Skeletal muscle satellite cell (primary cell): ENCODE data around the gene SNRNP200.
"Not testable (repeated sequence)": the region's sequence is repeated elsewhere in the genome, so short reads cannot be mapped to it uniquely, and the experiment has no call there.

ENCODE experiments used
- H3K27me3 ChIP-seq: 2 replicates; pipeline ENCODE4 v1.7.0; 2013; ENCODE audit warnings: low read length; ENCODE audit not compliant: control insufficient read depth, insufficient read depth
- H3K36me3 ChIP-seq: 2 replicates; pipeline ENCODE4 v1.7.0; 2013; ENCODE audit warnings: mild to moderate bottlenecking, control low read depth, low read length; ENCODE audit not compliant: insufficient read depth
- H3K4me1 ChIP-seq: 2 replicates; pipeline ENCODE4 v1.7.0; 2013; ENCODE audit warnings: low read length; ENCODE audit not compliant: control insufficient read depth, insufficient read depth
- H3K4me2 ChIP-seq: 2 replicates; pipeline ENCODE4 v1.7.0; 2013; ENCODE audit warnings: mild to moderate bottlenecking, low read length
- H3K4me3 ChIP-seq: 2 replicates; pipeline ENCODE4 v1.7.0; 2013; ENCODE audit warnings: low read length
- H3K9ac ChIP-seq: 2 replicates; pipeline ENCODE4 v1.7.0; 2013; ENCODE audit warnings: mild to moderate bottlenecking, low read depth, low read length, moderate library complexity
- H3K9me3 ChIP-seq: replicated peaks from 2 replicates; pipeline ENCODE4 v1.7.0; 2013; ENCODE audit warnings: mild to moderate bottlenecking, control low read depth, low read length

The SNRNP200 gene

DNA sequence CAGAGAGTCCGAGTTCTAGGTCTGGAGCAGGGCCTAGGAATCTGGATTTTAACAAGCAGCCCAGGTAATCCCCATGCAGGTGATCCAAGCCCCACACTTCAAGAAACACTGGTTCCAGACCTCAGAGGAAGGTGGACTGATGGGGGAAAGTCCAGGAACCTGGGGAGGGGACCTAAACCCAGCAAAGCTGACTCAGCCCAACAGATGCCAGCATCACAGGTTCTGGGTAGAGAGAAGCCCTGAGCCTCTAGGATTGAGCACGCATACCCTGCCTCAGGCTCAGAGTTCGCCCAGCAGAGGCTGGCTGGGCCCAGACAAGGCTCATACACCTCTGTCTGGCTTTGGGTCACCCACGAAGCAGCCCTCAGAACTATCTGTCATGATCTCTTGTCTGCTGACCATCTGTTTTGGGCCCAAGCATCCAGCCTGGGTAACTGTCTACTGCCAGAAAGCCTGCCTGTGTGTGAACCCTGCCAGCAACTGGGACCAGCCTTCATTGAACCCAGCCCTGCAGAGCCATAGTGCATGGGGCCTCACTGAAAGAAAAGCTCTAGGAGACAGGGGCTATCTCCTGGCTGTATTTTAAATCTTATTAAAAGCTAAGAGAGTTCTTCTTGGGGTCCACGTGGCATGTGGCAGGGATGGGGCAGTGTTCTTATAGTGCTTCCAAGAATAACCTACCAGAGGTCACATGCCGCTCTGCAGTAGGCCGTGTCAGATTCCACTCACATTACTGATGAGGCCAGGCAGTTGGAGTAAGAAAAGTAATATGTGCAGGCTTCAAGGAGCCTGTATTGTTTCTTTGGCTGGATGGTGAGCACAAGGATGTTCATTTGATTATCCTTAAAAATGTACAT is 47.0 kb downstream of the SNRNP200 start:
- H3K27me3 ChIP-seq = no peaks in the 10 kb centered on the region
- H3K9me3 ChIP-seq = no peaks in the 10 kb centered on the region
- H3K9ac ChIP-seq = peak overlapping the region; percentile 45
- peak overlapping the region; percentile 63 for H3K4me2 ChIP-seq
- H3K4me1 ChIP-seq = peaks cover 46% of the 10 kb centered on the region
- peaks cover 45% of the 10 kb centered on the region for H3K36me3 ChIP-seq
- H3K4me3 ChIP-seq = no peak overlapping the region

DNA sequence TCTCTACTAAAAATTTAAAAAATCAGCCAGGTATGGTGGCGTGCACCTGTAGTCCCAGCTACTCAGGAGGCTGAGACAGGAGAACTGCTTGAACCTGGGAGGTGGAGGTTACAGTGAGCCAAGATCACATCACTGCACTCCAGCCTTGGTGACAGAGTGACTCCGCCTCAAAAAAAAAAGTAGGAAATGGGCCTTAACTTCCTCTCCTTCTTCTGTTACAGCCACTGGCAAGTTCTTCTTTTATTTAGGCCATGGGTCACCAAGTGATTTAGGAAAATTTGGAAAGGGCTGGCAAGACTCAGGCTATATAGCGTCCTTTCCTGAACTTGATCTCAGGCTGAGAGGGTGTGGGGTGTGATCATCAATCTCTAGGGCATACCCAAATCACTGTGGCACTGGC is 47.6 kb downstream of the SNRNP200 start:
- Histone ChIP-seq H3K4me1 (peaks cover 46% of the 10 kb centered on the region), H3K9ac (peak overlapping the region; percentile 45), H3K36me3 (peaks cover 51% of the 10 kb centered on the region)
- not testable (repeated sequence) for H3K9me3 ChIP-seq, H3K4me3 ChIP-seq, H3K27me3 ChIP-seq, H3K4me2 ChIP-seq

DNA sequence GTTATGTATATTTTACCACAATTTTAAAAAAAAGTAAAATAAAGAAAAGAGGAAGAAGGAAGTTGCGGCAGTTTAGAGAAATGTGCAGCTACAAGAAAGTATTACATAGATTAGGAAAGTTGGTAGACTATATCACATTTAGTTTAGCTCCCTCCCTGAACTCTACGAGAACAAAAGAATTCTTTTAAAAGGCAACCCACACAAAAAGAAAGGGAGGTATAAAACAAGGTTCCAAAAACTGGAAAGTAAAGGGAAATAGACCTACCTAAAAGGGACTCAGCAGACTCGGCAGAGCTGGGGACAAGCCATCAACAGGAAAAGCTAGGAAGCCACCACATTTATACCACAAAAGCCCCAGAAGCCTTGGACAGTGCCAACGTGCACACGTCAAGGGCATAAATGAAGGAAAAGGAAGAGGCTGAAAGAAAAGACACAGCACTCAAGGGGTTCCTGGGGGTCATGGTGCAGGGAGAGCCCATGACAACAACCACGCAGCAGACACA is 48.7 kb downstream of the SNRNP200 start:
- H3K9me3 ChIP-seq = no peaks in the 10 kb centered on the region
- H3K4me1 ChIP-seq = peaks cover 47% of the 10 kb centered on the region
- no peak overlapping the region for H3K4me2 ChIP-seq
- H3K9ac ChIP-seq = no peak overlapping the region
- H3K36me3 ChIP-seq = peaks cover 59% of the 10 kb centered on the region
- no peak overlapping the region for H3K4me3 ChIP-seq
- H3K27me3 ChIP-seq = no peaks in the 10 kb centered on the region

DNA sequence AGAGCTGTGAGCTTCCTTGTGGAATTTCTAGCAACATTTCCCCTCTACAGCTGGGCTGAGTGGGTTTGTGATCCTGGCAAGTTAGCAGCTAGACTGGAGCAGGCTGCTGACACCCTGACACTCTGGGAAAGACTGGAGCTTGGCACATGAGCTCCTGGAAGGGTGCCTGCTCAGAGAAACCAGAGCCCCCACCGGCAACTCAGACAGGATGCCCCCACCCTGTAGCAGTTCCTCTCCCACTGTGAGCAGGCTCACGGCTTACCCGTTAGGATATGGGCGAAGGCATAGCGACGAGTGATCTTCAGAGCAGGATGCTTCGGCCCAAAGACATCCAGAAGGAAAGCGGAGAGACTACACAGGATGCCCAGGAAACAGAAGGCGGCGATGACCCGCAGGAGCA is 50.8 kb downstream of the SNRNP200 start:
- Histone ChIP-seq H3K9ac (no peak overlapping the region), H3K4me3 (no peak overlapping the region), H3K27me3 (no peaks in the 10 kb centered on the region), H3K4me1 (peaks cover 46% of the 10 kb centered on the region), H3K9me3 (no peaks in the 10 kb centered on the region), H3K4me2 (no peak overlapping the region), H3K36me3 (peaks cover 50% of the 10 kb centered on the region)

DNA sequence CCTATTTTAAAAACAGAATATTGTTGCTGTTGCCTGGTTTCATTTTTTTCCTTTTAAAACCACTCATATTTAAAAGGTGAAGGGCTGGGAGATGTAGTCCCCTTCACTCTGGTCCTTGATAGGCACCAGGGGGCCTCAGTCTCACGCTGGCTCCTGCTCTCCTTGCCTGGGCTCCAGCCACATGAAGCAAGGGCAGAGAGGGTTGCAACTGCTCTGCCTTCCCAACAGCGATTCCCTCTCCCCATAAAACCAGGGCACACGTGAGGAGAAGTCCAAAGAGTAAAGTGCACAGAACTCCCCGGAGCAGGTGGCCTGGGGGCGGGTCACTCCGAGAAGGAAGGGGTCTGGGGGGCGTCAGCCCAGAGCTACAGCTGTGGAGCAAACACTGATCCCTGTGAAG is 52.3 kb downstream of the SNRNP200 start:
- Histone ChIP-seq H3K9me3 (no peaks in the 10 kb centered on the region), H3K36me3 (peaks cover 39% of the 10 kb centered on the region), H3K4me1 (peaks cover 34% of the 10 kb centered on the region), H3K27me3 (no peaks in the 10 kb centered on the region), H3K4me3 (no peak overlapping the region), H3K9ac (no peak overlapping the region), H3K4me2 (no peak overlapping the region)

DNA sequence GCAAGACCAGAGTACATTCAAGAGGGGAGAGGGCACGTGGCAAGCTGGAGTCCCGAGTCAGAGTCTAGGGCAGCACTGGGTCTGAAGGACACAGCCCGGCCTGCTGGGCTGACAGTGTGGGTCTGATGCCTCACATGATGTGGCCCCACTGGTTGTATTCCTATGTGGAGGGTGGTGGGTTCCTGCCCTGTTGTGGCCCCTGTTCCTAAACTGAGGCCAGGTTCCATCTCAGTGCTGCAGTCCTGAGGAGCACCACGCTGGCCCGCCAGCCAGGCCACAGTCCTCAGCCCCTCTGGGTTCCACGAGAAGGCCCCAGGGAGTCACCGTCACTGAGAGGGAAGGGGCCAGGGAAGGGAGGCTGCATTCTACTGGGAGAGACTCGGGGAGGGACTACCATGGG is 52.8 kb downstream of the SNRNP200 start:
- Histone ChIP-seq H3K4me2 (no peak overlapping the region), H3K27me3 (no peaks in the 10 kb centered on the region), H3K4me1 (peaks cover 30% of the 10 kb centered on the region), H3K9me3 (no peaks in the 10 kb centered on the region), H3K4me3 (no peak overlapping the region), H3K36me3 (peaks cover 35% of the 10 kb centered on the region), H3K9ac (no peak overlapping the region)

DNA sequence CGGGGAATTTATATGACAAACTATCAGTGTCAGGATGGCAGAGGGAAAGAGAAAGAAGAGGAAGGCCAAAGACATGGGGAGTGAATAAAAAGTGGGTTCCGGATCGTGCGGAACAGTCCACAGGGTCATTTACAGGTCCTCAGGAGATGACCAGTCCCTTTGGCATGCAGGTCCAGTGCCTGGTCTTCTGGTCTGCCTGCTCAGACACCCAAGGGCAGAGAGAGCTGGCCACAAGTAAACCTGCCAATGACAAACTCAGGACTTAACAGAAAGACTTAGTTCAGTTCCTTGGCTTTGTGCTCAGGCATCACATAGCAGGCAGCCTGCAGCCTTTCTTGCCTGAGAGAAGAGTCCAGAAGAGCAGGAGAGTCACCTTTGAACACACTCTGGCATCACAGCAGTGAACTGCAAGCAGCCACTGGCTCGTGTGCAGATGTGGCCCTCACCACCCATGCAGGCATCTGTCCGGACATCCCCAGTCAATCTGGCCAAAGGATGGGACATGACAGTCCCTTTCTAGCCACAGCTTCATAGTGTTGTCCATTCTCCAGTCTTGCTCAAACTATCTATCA is 53.5 kb downstream of the SNRNP200 start:
- no peaks in the 10 kb centered on the region for H3K9me3 ChIP-seq
- H3K4me3 ChIP-seq = peak overlapping the region; percentile 36
- H3K9ac ChIP-seq = peak overlapping the region; percentile 59
- peaks cover 30% of the 10 kb centered on the region for H3K4me1 ChIP-seq
- H3K27me3 ChIP-seq = no peaks in the 10 kb centered on the region
- H3K4me2 ChIP-seq = peak overlapping the region; percentile 73
- H3K36me3 ChIP-seq = peaks cover 35% of the 10 kb centered on the region

DNA sequence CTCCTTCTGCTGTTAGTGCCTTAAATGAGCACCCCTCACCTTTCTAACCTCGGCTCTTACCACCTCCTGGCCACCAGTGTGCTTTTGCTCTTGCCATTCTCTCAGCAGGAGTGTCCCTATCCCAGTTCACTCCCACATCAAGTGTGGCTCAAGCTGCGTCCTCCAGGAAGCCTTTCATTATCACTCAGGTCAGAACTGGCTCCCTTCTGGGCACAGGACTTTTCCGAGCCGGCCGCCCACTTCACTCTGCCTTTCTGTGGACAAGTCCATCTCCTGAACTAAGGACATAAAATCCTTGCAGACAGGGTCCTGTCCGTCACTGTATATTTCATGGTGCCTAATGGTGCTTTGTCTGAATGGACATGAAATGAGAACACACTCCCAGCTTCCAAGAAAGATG is 55.2 kb downstream of the SNRNP200 start:
- Histone ChIP-seq H3K4me1 (peaks cover 34% of the 10 kb centered on the region), H3K9me3 (no peaks in the 10 kb centered on the region), H3K27me3 (no peaks in the 10 kb centered on the region), H3K9ac (no peak overlapping the region), H3K36me3 (peaks cover 33% of the 10 kb centered on the region), H3K4me3 (no peak overlapping the region), H3K4me2 (no peak overlapping the region)

DNA sequence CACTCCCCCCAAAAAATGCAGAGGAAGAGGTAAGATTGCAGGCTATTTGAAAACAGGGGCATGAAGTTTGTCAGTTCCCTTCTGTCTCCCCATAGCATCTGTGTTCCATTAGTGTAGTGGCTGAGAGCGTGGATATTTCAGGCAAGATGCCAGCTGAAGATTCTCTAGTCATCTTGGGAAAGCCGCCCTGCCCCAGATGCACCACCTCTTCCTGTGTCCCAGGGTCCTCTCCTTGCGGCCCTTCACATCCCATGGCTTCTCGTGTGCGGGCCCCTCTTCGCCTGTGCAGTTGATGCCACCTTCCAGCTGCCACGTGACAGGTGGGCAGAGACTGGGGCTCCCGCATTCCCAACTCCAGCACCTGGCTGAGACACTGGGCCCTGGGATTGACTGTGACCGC is 55.7 kb downstream of the SNRNP200 start:
- Histone ChIP-seq H3K4me2 (no peak overlapping the region), H3K4me3 (no peak overlapping the region), H3K9me3 (no peaks in the 10 kb centered on the region), H3K27me3 (no peaks in the 10 kb centered on the region), H3K4me1 (peaks cover 34% of the 10 kb centered on the region), H3K36me3 (peaks cover 27% of the 10 kb centered on the region), H3K9ac (no peak overlapping the region)

DNA sequence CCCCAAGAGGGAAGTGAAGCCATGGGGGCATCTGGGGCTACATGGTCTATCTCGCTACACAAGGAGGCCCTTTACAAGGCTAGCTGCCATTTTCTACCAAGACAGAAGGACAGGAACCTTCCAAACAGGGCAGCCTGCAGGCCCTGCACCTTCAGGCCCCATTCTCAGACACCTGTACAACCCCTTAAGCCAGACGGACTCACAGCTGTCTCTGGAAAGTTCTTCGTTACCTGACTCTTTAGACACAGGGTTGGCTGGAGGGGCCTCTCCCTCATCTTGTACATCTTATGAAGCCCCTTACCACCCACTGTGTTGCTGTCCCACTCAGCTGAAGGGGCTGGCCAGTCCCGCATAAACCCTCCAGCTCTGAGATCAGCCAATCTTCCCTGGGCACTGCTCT is 56.7 kb downstream of the SNRNP200 start:
- Histone ChIP-seq H3K27me3 (no peaks in the 10 kb centered on the region), H3K9me3 (no peaks in the 10 kb centered on the region), H3K9ac (no peak overlapping the region), H3K4me2 (no peak overlapping the region), H3K4me1 (peaks cover 34% of the 10 kb centered on the region), H3K36me3 (peaks cover 17% of the 10 kb centered on the region), H3K4me3 (no peak overlapping the region)

DNA sequence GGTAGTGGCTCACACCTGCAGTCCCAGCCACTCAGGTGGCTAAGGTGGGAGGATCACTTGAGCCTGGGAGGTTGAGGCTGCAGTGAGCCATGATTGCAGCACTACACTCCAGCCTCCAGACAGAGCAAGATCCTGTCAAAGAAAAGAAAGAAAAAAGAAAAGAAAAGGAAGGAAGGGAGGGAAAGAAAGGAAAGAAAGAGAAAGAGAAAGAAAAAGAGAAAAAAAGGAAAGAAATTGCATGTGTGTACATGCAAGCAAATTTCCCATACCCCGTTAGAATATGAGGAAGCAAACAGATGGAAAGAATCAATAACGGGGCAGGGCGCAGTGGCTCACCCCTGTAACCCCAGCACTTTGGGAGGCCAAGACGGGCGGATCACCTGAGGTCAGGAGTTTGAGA is 57.5 kb downstream of the SNRNP200 start:
- Histone ChIP-seq H3K9me3 (no peaks in the 10 kb centered on the region), H3K36me3 (peaks cover 10% of the 10 kb centered on the region), H3K9ac (no peak overlapping the region), H3K4me2 (no peak overlapping the region), H3K4me3 (no peak overlapping the region), H3K27me3 (no peaks in the 10 kb centered on the region), H3K4me1 (peaks cover 34% of the 10 kb centered on the region)

DNA sequence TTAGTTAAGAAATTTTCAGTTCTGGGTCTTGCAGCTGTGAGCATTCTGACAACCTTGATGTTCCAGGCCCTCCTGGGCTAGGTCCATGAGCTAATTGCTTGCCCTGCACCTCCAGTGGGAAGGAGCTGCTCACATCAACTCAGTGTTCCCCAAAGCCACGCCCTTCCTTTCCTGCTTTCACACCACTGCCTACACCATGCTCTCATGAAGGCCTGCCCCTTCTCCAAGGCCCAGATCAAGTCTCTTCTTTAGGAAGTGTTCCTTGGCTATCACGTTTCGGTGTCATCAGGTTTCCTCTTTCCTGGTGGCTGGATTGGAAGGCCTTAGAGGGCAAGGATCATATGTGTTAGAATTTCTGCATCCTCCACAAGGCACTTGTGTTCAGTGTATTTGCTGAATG is 58.3 kb downstream of the SNRNP200 start:
- H3K9me3 ChIP-seq = no peaks in the 10 kb centered on the region
- no peak overlapping the region for H3K9ac ChIP-seq
- H3K4me3 ChIP-seq = no peak overlapping the region
- H3K4me1 ChIP-seq = peaks cover 37% of the 10 kb centered on the region
- H3K36me3 ChIP-seq = peaks cover under 1% of the 10 kb centered on the region
- H3K27me3 ChIP-seq = no peaks in the 10 kb centered on the region
- H3K4me2 ChIP-seq = no peak overlapping the region
